Thoracic aorta (tissue), 2 donors: ENCODE data around the gene KASH5. TPM values are rescaled to one million over a fixed set of nuclear protein-coding genes. Genes with fewer than 3 reads are reported as not detected.

Experiments used
- ATAC-seq: fragments of 150-250 bp; one replicate; pipeline ENCODE4 v1.8.0; 2017; ENCODE audit warnings: low read depth; ENCODE audit not compliant: insufficient number of reproducible peaks, low FRiP score
- DNase-seq: peaks from one replicate; pipeline ENCODE4 v3.0.0-alpha.2; 2020; ENCODE audit warnings: low spot score
- H3K27ac ChIP-seq, 2 donors: fragments of 200-600 bp; sonication (generic); 1 replicate in 1 of 2; 2 replicates in 1 of 2; pipeline ENCODE4 v1.5.1; 2016; ENCODE audit warnings: mild to moderate bottlenecking in 2 of 2, moderate library complexity in 2 of 2
- H3K27me3 ChIP-seq: fragments of 200-600 bp; sonication (generic); replicated peaks from 2 replicates; pipeline ENCODE4 v1.6.0; 2016; ENCODE audit warnings: mild to moderate bottlenecking; ENCODE audit not compliant: insufficient read depth
- H3K36me3 ChIP-seq: fragments of 200-600 bp; sonication (generic); one replicate; pipeline ENCODE4 v1.5.1; 2016
- H3K4me1 ChIP-seq, 2 donors: fragments of 200-600 bp; sonication (generic); 1 replicate in 1 of 2; 2 replicates in 1 of 2; pipeline versions ENCODE4 v1.5.1 to v1.6.0; 2016; ENCODE audit warnings: low read depth in 2 of 2, mild to moderate bottlenecking in 1 of 2; ENCODE audit not compliant: control insufficient read depth in 1 of 2
- H3K4me3 ChIP-seq: fragments of 200-600 bp; sonication (generic); 2 replicates; pipeline ENCODE4 v1.5.1; 2016; ENCODE audit warnings: mild to moderate bottlenecking
- H3K9me3 ChIP-seq: fragments of 200-600 bp; sonication (generic); 2 replicates; pipeline ENCODE4 v1.5.1; 2016
- total RNA-seq, 2 donors: library from RNA; depleted of rRNA; stranded (reverse); fragments of >200 nt; gene quantifications; one replicate each; pipeline versions ENCODE4 v1.1.0 to v1.2.3, GENCODE V29; 2016
- TF ChIP-seq, protein P1 (sequence below): fragments of 200-600 bp; sonication (generic); IDR thresholded peaks from one replicate; pipeline ENCODE4 v1.5.1; 2019; ENCODE audit warnings: antibody characterized with exemption

Gene KASH5
- total RNA-seq, 2 donors from 2014 or later: not detected

DNA sequence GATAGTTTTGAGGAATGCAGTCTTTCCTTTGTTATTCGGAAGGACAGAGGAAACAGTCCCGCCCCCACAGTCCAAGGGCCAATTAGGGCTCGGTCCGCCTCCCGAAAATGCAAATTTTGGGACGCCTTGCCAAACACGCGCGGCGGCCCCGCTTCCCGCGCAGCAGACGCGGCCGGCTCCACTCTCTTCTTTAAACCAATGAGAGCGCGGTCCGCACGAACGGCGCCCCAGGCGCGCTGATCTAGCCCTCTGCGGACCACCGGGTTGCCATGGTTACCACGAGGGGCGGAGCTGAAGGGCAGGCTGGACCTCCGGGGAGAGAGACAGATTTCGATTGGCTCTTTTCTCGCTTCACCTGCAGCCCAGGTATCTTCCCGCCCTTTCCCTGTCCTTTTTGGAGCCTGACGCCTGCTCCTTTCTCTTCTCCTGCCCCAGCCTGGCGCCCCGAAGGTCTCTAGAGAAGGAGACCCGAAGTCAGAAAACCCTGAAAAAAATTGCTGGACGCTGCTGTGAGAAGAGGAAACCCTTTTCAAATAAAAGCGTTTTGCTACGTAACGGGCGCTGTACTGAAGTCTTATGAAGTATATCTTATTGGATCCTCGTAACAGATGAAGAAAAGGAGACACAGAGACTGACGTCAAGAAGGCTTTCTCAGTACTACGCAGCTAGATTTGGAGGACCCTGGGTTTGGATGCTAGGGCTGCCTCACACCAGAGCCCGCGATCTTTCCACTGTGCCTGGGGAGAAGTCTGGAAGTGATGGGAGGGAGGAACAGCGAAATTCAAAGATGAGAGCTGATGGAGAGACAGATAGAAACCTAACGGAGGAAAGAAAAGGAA lies 33.2 kb downstream of the KASH5 start:
- H3K9me3 ChIP-seq: no peaks in the 10 kb centered on the region
- peaks cover 38% of the 10 kb centered on the region for H3K27me3 ChIP-seq
- H3K4me3 ChIP-seq: peak overlapping the region; percentile 25
- peaks cover 12 to 28% of the 10 kb centered on the region in 2 donors for H3K4me1 ChIP-seq
- TF ChIP-seq, protein P1, sequence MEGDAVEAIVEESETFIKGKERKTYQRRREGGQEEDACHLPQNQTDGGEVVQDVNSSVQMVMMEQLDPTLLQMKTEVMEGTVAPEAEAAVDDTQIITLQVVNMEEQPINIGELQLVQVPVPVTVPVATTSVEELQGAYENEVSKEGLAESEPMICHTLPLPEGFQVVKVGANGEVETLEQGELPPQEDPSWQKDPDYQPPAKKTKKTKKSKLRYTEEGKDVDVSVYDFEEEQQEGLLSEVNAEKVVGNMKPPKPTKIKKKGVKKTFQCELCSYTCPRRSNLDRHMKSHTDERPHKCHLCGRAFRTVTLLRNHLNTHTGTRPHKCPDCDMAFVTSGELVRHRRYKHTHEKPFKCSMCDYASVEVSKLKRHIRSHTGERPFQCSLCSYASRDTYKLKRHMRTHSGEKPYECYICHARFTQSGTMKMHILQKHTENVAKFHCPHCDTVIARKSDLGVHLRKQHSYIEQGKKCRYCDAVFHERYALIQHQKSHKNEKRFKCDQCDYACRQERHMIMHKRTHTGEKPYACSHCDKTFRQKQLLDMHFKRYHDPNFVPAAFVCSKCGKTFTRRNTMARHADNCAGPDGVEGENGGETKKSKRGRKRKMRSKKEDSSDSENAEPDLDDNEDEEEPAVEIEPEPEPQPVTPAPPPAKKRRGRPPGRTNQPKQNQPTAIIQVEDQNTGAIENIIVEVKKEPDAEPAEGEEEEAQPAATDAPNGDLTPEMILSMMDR: no peak
- no peak overlapping the region for H3K27ac ChIP-seq
- ATAC-seq (no peak), DNase-seq (no peak)
- no peaks in the 10 kb centered on the region for H3K36me3 ChIP-seq

DNA sequence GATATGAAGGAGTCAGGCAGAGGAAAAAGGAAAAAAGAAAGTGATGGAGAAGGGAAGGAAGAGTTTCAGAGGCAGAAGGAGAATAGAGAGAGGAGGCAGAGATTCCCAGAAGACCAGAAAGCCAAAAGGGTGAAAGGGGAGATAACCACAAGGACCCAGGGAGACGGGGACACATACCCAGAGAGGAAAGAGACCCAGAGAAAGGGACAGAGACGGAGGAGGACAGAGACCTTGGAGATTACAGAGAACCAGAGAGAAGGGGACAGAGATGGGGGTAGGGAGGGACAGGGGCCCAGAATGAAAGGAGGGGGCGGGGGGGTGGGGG lies 33.8 kb downstream of the KASH5 start:
- no peak for DNase-seq
- Histone ChIP-seq H3K9me3 (no peaks in the 10 kb centered on the region), H3K27ac (no peak overlapping the region), H3K4me3 (no peak overlapping the region), H3K27me3 (peaks cover 44% of the 10 kb centered on the region), H3K4me1 (peaks cover 12 to 28% of the 10 kb centered on the region in 2 donors), H3K36me3 (no peaks in the 10 kb centered on the region)
- TF ChIP-seq, protein P1: no peak
- no peak for ATAC-seq

DNA sequence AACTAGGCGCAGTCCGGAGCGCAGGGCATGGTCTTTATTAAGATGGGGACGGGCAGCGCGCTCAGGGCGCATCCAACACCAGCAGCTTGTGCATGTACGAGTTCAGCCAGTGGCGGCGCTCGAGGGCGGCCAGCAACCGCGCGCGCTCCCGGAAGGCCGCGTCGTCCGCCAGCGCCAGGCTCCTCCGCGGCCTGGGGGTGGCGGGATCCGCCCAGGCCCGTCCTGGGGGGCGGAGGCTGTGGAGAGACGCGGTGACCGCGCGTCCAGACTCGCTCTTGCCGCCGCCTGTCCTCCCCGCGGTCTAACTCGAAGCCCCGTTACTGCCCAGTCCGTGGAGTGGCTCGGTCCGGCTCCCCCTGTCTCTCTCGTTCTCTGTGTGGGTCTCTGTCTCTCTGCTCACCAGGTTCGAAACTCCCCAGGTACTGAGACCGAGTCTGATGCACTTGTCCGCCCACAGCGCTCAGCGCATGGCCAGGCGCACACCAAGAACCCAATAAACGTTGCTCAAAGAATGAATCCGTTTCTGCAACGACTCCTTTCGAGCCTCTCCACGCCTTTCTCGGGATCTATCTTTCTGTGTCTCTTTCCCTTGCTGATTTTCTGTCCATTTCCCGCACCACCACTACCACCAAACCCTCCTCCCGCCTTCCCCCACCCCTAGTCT lies 34.5 kb downstream of the KASH5 start:
- Histone ChIP-seq H3K27me3 (peaks cover 51% of the 10 kb centered on the region), H3K4me3 (peak overlapping the region; percentile 45), H3K9me3 (no peaks in the 10 kb centered on the region), H3K4me1 (peaks cover 12 to 28% of the 10 kb centered on the region in 2 donors), H3K36me3 (no peaks in the 10 kb centered on the region), H3K27ac (no peak overlapping the region)
- DNase-seq (no peak), ATAC-seq (no peak)
- TF ChIP-seq, protein P1: peak; percentile 30

DNA sequence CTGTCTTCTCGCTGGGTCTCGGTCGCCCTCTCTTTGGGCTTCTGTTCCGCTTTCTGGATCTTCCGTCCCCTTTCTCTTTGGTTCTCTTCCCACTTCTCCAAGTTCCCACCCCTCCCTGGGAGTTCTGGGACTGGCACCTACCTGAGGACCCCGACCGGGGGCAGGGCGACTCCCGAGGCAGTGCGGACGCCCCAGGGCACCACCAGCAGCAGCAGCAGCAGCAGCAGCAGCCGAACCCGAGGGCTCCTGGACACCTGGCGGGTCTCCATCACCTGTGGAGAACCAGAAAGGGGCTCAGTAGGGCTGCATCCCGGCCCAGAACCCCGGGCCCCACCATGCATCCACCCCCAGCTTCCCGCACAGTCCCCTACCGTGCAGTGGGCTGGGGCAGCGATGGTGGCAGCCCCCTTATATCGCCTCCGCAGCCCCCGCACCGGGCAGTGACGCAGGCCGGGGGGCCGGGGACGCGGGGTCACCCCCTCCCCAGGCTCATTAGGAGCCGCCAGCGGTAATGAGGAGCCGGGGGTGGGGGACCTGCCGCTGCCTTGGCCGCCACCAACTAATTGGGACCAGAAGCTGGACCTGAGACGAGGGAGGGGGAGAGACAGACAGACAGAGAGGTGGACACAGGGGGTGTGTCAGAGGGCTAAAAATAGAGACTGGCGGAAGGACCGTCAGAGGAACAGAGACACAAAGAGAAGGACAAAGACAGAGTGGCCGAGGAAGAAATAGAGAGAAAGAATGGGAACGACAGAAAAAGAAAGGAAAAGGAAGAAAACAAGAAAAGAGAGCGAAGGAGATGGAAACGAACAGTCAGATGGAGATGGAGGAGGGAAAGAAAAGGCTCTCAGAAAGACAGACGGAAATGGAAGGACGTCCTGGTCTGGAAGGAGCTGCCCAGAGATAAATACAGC lies 35.3 kb downstream of the KASH5 start, which contains the start of gene PTH2:
Gene PTH2, minus strand, starts transcription at position 371 of the 914 bp plus-strand sequence. Its CDS starts 102 bp downstream, at position 269.
- ATAC-seq (no peak), DNase-seq (no peak)
- peaks cover 59% of the 10 kb centered on the region for H3K27me3 ChIP-seq
- peaks cover 12 to 35% of the 10 kb centered on the region in 2 donors for H3K4me1 ChIP-seq
- no peaks in the 10 kb centered on the region for H3K36me3 ChIP-seq
- no peak within 1 kb of the TSS for H3K27ac ChIP-seq
- TF ChIP-seq, protein P1: no peak
- no peaks in the 10 kb centered on the region for H3K9me3 ChIP-seq
- H3K4me3 ChIP-seq: peak within 1 kb of the TSS; percentile 45
